Right renal pelvis (tissue), 4 donors: ENCODE results near the gene DVL2. TPM values are rescaled to one million over a fixed set of nuclear protein-coding genes. Genes with fewer than 3 reads are reported as not detected.

Experiments used
- DNase-seq, 4 donors: peaks; one replicate each; pipeline ENCODE4 v3.0.0-alpha.2; 2013; ENCODE audit warnings: low read depth in 4 of 4, low spot score in 3 of 4, missing footprints in 1 of 4
- polyA plus RNA-seq, 4 donors: library from polyadenylated mRNA; unstranded; fragments of 120-200 nt; gene quantifications; one replicate each; pipeline ENCODE4 v1.2.1, GENCODE V29; 2013; ENCODE audit not compliant: insufficient read length in 4 of 4

Gene DVL2
- polyA plus RNA-seq, 4 donors = 49.9 to 65.1 (median 50.9) TPM

- peak; percentile 98 to 99 (median 99) for DNase-seq
Measured at GRCh38 chr17:7239091-7240027, 5.0 kb upstream of the DVL2 start, which contains the start of gene PHF23. PHF23 (minus strand) TSS chr17:7239457; CDS start chr17:7239279, 178 bp downstream.

GRCh38 chr17:7238420-7239090 lies 4.2 kb upstream of the DVL2 start:
- DNase-seq = no peak

GRCh38 chr17:7237761-7238419 lies 3.6 kb upstream of the DVL2 start:
- DNase-seq = no peak

GRCh38 chr17:7237266-7237760 lies 3.0 kb upstream of the DVL2 start:
- no peak for DNase-seq

- no peak for DNase-seq
Measured at GRCh38 chr17:7236808-7237207, 2.5 kb upstream of the DVL2 start.

- no peak for DNase-seq
Measured at GRCh38 chr17:7235693-7236665, 1.7 kb upstream of the DVL2 start.

GRCh38 chr17:7233701-7234082 lies 625 bp downstream of the DVL2 start:
- DNase-seq = no peak

GRCh38 chr17:7232114-7232513 lies 2.2 kb downstream of the DVL2 start:
- no peak for DNase-seq

- no peak for DNase-seq
Measured at GRCh38 chr17:7229504-7229903, 4.8 kb downstream of the DVL2 start.

GRCh38 chr17:7228920-7229319 lies 5.4 kb downstream of the DVL2 start:
- no peak for DNase-seq

GRCh38 chr17:7226721-7227710 lies 7.3 kb downstream of the DVL2 start:
- DNase-seq = no peak

GRCh38 chr17:7225711-7226331 lies 8.5 kb downstream of the DVL2 start:
- no peak for DNase-seq

GRCh38 chr17:7224661-7225111 lies 9.6 kb downstream of the DVL2 start:
- DNase-seq = no peak

- no peak for DNase-seq
Measured at GRCh38 chr17:7224110-7224509, 10.2 kb downstream of the DVL2 start.

- no peak for DNase-seq
Measured at GRCh38 chr17:7223375-7223774, 10.9 kb downstream of the DVL2 start.

- DNase-seq = no peak
Measured at GRCh38 chr17:7222972-7223292, 11.4 kb downstream of the DVL2 start.

GRCh38 chr17:7222093-7222971 lies 12.0 kb downstream of the DVL2 start:
- DNase-seq = no peak
